Measurements from ENCODE around the gene COMP. TPM values are rescaled to one million over a fixed set of nuclear protein-coding genes. Genes with fewer than 3 reads are reported as not detected.

COMP gene
- total RNA-seq, 1 donor from 2014 or later = 1.7 TPM

DNA sequence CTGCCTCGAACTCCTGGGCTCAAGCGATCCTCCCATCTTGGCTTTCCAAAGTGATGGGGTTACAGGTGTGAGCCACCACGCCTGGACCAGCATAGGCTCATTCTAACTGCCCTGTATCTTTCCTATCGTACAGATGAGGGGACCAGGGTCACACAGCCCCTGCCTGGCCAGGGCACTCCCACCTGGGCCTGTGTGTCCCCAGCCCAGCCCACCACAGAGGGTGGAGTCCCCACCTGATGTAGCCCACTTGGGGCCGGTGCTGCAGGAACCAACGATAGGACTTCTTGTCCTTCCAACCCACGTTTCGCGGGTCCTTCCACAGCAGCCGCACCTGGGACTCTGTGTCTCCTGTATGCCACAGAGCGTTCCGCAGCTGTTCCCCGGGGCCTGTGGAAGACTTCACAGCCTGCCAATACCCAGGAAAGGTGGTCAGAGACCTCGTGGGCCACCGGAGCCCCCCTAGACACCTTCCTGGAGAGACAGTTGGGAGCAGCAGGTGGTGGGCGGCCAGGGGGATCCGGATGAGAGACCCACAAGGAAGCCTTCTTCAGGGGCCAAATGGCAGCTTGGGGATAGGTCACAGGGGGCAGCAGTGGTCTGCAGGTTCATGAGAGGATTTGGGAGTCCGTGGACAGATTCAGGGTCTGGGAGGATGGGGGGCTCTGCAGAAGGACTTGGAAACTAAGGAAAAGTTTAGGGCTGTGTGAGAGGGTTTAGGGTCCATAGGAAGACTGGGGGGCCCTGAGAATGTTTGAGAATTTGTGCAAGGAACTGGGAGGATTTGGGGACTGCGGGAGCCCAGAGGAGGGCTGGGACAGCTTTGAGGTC lies 6.9 kb downstream of the COMP start:
- H3K4me1 Mint-ChIP-seq (ENCODE audit: low read depth, unreplicated experiment) = no peaks in the 10 kb centered on the region
- H3K4me1 ChIP-seq (ENCODE audit: insufficient read depth, low read length) = peaks cover 3% of the 10 kb centered on the region
- peaks cover 11% of the 10 kb centered on the region for H4K20me1 ChIP-seq (ENCODE audit: insufficient read depth, low read length)
- H3K9me3 Mint-ChIP-seq (ENCODE audit: unreplicated experiment) = peaks cover 12% of the 10 kb centered on the region
- H3K9me3 ChIP-seq (ENCODE audit: insufficient read depth, low read depth, low read length) = peaks cover 3% of the 10 kb centered on the region
- H3K4me3 Mint-ChIP-seq (ENCODE audit: unreplicated experiment) = no peak overlapping the region
- H2AFZ ChIP-seq (ENCODE audit: low read depth, low read length) = no peak overlapping the region
- H3K79me2 ChIP-seq (ENCODE audit: insufficient read depth, low read length) = no peaks in the 10 kb centered on the region
- FAIRE-seq = no peak
- H3K36me3 Mint-ChIP-seq (ENCODE audit: low read depth, unreplicated experiment) = peaks cover 2% of the 10 kb centered on the region
- peaks cover 54% of the 10 kb centered on the region for H3K27me3 Mint-ChIP-seq (ENCODE audit: low read depth, unreplicated experiment)
- H3K9ac ChIP-seq (ENCODE audit: low read length) = no peak overlapping the region
- no peak for DNase-seq (ENCODE audit: low read depth)
- TF ChIP-seq, protein P1, sequence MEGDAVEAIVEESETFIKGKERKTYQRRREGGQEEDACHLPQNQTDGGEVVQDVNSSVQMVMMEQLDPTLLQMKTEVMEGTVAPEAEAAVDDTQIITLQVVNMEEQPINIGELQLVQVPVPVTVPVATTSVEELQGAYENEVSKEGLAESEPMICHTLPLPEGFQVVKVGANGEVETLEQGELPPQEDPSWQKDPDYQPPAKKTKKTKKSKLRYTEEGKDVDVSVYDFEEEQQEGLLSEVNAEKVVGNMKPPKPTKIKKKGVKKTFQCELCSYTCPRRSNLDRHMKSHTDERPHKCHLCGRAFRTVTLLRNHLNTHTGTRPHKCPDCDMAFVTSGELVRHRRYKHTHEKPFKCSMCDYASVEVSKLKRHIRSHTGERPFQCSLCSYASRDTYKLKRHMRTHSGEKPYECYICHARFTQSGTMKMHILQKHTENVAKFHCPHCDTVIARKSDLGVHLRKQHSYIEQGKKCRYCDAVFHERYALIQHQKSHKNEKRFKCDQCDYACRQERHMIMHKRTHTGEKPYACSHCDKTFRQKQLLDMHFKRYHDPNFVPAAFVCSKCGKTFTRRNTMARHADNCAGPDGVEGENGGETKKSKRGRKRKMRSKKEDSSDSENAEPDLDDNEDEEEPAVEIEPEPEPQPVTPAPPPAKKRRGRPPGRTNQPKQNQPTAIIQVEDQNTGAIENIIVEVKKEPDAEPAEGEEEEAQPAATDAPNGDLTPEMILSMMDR (IDR thresholded peaks at IDR 0.05; ENCODE audit: insufficient read depth, low read depth, low read length) = no peak
- no peak for TF ChIP-seq EZH2 (IDR thresholded peaks at IDR 0.05; ENCODE audit: insufficient read depth, low read length)
- no peak overlapping the region for H3K27ac Mint-ChIP-seq (ENCODE audit: unreplicated experiment)
- no peak overlapping the region for H3K4me2 ChIP-seq (ENCODE audit: low read length)
- H3K36me3 ChIP-seq (ENCODE audit: insufficient read depth, low read length) = no peaks in the 10 kb centered on the region
- H3K27me3 ChIP-seq (ENCODE audit: insufficient read depth, low read length) = peaks cover 33% of the 10 kb centered on the region
- H3K4me3 ChIP-seq (ENCODE audit: insufficient read depth, low read depth, low read length) = no peak overlapping the region
- H3K27ac ChIP-seq (ENCODE audit: low read depth, low read length) = no peak overlapping the region

DNA sequence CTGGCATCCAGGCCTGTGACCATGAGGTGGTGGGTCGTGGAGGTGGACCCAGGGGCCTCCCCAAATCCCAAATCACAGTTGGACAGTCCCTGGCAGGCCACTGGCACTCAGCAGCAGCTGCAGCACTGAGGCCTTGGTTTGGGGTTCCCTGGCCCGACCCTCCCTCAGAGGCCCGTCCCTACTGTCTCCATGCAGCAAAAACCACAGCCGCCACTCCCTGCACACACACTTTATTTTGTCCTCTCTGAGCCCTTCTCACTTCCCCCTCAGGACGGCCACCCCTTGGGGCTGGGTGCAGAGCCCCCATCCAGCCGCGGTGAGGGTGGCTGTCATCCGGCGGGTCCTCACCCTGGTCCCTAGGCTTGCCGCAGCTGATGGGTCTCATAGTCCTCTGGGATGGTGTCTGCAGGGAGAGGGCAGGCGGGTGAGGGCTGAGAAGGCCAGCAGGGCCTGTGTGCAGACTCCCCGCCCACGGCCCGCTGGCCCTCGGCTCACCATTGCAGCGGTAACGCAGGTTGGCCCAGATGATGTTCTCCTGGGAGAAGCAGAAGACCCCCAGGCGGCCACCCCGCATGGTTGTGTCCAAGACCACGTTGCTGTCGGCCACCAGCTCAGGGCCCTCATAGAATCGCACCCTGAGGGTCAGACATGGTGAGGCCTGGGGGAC lies 8.4 kb downstream of the COMP start:
- peaks cover 52% of the 10 kb centered on the region for H3K27me3 Mint-ChIP-seq (ENCODE audit: low read depth, unreplicated experiment)
- no peaks in the 10 kb centered on the region for H3K4me1 Mint-ChIP-seq (ENCODE audit: low read depth, unreplicated experiment)
- H3K27ac Mint-ChIP-seq (ENCODE audit: unreplicated experiment) = no peak overlapping the region
- Histone ChIP-seq H2AFZ (ENCODE audit: low read depth, low read length) (no peak overlapping the region), H3K79me2 (ENCODE audit: insufficient read depth, low read length) (no peaks in the 10 kb centered on the region), H3K27ac (ENCODE audit: low read depth, low read length) (no peak overlapping the region), H3K4me3 (ENCODE audit: insufficient read depth, low read depth, low read length) (no peak overlapping the region), H3K4me1 (ENCODE audit: insufficient read depth, low read length) (peaks cover 3% of the 10 kb centered on the region), H3K9me3 (ENCODE audit: insufficient read depth, low read depth, low read length) (peaks cover 3% of the 10 kb centered on the region), H3K9ac (ENCODE audit: low read length) (no peak overlapping the region), H4K20me1 (ENCODE audit: insufficient read depth, low read length) (peaks cover 16% of the 10 kb centered on the region), H3K27me3 (ENCODE audit: insufficient read depth, low read length) (peaks cover 26% of the 10 kb centered on the region), H3K4me2 (ENCODE audit: low read length) (no peak overlapping the region), H3K36me3 (ENCODE audit: insufficient read depth, low read length) (no peaks in the 10 kb centered on the region)
- H3K36me3 Mint-ChIP-seq (ENCODE audit: low read depth, unreplicated experiment) = peaks cover 1% of the 10 kb centered on the region
- TF ChIP-seq EZH2 (IDR thresholded peaks at IDR 0.05; ENCODE audit: insufficient read depth, low read length) = no peak
- TF ChIP-seq, protein P1 (IDR thresholded peaks at IDR 0.05; ENCODE audit: insufficient read depth, low read depth, low read length) = no peak
- H3K4me3 Mint-ChIP-seq (ENCODE audit: unreplicated experiment) = no peak overlapping the region
- H3K9me3 Mint-ChIP-seq (ENCODE audit: unreplicated experiment) = peaks cover 12% of the 10 kb centered on the region
- FAIRE-seq (no peak), DNase-seq (ENCODE audit: low read depth) (no peak)
